Activated naive CD8-positive, alpha-beta T cell treated with anti-CD3 and anti-CD28 coated beads, Interleukin-2, amount 10 ng/mL, durations not matched to agents 7 days and 5 days (primary cell): ENCODE data around the gene COL11A2. TPM values are rescaled to one million over a fixed set of nuclear protein-coding genes. Genes with fewer than 3 reads are reported as not detected.

ENCODE experiments used
- ATAC-seq: fragments of 150-1000 bp; cut with Tn5 transposase; one replicate; pipeline ENCODE4 v1.10.0; 2021; ENCODE audit warnings: low read depth, moderate library complexity
- POLR2A ChIA-PET: fragments of 350-600 bp; sonication (Branson Sonifier 250); formaldehyde crosslinking; loops from one replicate; lab custom pipeline; 2021; ENCODE audit warnings: antibody characterized with exemption; lab: Charles Lee
- DNase-seq: peaks from one replicate; pipeline ENCODE4 v3.0.0; 2021
- H3K27ac Mint-ChIP-seq: one replicate; pipeline ENCODE4 v1.8.0; 2022; ENCODE audit warnings: mild to moderate bottlenecking, mixed read lengths
- H3K27me3 Mint-ChIP-seq: one replicate; pipeline ENCODE4 v1.8.0; 2022; ENCODE audit warnings: mild to moderate bottlenecking, moderate library complexity, mixed read lengths
- H3K36me3 Mint-ChIP-seq: one replicate; pipeline ENCODE4 v1.8.0; 2021; ENCODE audit warnings: mild to moderate bottlenecking, mixed read lengths
- H3K4me1 Mint-ChIP-seq: one replicate; pipeline ENCODE4 v1.8.0; 2021; ENCODE audit warnings: mixed read lengths
- H3K4me3 Mint-ChIP-seq: one replicate; pipeline ENCODE4 v1.8.0; 2022; ENCODE audit warnings: mild to moderate bottlenecking, moderate library complexity, mixed read lengths
- H3K9me3 Mint-ChIP-seq: one replicate; pipeline ENCODE4 v1.8.0; 2021; ENCODE audit warnings: mixed read lengths
- total RNA-seq, 2 experiments: library from RNA; stranded (reverse); gene quantifications; one replicate each; pipeline ENCODE4 v1.2.3, GENCODE V29; 2021

Gene COL11A2
- total RNA-seq, 2 experiments from 2014 or later: 1.00 to 1.1 TPM

DNA sequence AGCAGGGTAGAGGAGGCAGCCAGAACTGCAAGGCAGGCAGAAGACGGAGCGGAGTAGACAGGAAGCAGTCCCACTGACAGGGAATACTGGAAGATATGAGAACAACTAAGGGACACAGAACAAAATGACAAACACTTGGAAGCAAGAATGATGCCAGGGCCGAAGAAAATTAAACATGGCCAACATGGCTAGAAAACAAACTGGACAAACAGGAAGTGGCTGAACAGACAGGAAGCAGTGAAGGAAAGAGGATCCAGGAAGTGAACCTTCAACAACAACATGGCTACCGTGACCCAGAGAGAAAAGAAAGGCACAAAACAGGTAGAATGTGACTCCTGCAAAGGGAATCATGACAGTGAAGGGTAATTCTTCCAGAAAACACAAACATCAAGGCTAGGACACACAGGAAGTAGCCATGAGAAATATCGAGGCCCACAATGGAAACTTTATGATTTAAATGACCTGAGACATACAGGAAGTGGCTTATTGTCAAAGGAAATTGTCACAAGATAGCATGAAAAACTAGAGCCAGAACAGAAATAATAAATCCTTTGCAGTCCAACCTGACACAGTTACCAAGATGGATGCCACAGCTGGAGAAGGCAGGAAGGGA, 9.1 kb downstream of the COL11A2 start:
- peaks cover 16% of the 10 kb centered on the region for H3K27me3 Mint-ChIP-seq
- ATAC-seq: peak; percentile 34
- H3K9me3 Mint-ChIP-seq: peaks cover 16% of the 10 kb centered on the region
- no peak for DNase-seq
- H3K4me1 Mint-ChIP-seq: peaks cover 17% of the 10 kb centered on the region
- H3K27ac Mint-ChIP-seq: peak overlapping the region; percentile 95
- peak overlapping the region; percentile 61 for H3K4me3 Mint-ChIP-seq
- peaks cover 24% of the 10 kb centered on the region for H3K36me3 Mint-ChIP-seq
- POLR2A ChIA-PET: interaction anchor here (0.5 to 1.7 kb wide), 8 partner anchors 13 to 211 kb away, joined by 3 to 5 read pairs (median 4); partner anchors contain the start of genes RING1 and RPS18

DNA sequence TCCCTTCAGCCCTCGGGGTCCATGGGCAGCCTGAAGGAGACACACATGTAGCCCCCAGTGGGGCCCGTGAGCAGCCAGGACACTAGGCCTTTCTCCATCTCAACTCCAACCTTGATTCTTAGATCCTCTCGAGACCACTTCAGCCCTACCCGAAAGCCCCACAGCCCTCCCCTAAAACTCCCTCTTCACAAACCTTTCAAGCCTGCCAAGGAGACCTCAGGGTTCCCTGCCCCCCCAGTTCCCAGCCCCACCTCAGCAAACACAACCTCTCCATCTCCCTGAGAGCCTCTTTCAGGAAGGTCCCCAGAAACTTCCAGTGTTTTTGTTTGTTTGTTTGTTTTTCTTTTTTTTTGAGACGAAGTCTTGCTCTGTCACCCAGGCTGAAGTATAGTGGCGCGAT, 11.1 kb downstream of the COL11A2 start:
- peaks cover 20% of the 10 kb centered on the region for H3K36me3 Mint-ChIP-seq
- ATAC-seq: no peak
- peak overlapping the region; percentile 0 for H3K27ac Mint-ChIP-seq

DNA sequence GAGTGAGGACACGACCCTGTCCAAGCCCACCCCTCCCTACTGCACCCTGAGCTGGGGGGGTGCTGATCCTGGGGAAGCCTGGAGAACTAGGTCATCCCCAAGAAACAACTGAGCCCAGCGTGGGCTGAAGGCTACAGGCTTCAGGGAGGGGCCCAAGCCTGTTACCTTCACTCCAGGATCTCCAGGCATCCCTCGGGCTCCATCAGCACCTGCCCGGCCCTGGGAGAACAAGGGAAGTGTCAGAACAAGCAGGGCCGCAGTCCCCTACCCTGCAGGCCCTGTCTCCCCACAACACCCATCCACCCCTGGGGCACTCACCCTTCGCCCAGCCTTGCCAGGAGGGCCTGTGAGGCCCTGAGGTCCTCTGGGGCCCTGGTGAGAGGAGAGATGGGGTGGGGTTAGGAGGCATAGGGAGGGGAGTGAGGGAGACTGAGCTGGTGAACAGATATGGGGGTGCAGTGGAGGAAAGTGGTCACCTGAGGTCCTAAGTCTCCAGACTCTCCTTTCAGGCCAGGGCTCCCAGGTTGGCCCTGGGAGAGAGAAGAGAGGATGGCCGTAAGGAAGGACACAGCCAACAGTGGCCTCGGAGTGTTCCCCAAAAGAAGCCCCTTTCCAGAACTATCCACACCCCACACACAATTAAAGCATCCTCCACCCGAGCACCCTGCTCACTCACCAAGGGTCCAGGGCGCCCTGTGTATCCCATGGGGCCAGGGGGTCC, 13.4 kb downstream of the COL11A2 start:
- Mint-ChIP-seq H3K36me3 (peaks cover 14% of the 10 kb centered on the region), H3K27me3 (peaks cover 2% of the 10 kb centered on the region), H3K4me3 (no peak overlapping the region), H3K4me1 (peaks cover 13% of the 10 kb centered on the region), H3K9me3 (peaks cover 12% of the 10 kb centered on the region), H3K27ac (no peak overlapping the region)
- ATAC-seq (no peak), DNase-seq (no peak)
- POLR2A ChIA-PET: no interaction called here

More for the DNA sequence above, 11.1 kb downstream of the COL11A2 start:
- H3K4me1 Mint-ChIP-seq: peaks cover 17% of the 10 kb centered on the region
- no peak overlapping the region for H3K4me3 Mint-ChIP-seq
- H3K27me3 Mint-ChIP-seq: peaks cover 6% of the 10 kb centered on the region
- DNase-seq: no peak
- H3K9me3 Mint-ChIP-seq: peaks cover 16% of the 10 kb centered on the region
- POLR2A ChIA-PET: no interaction called here

DNA sequence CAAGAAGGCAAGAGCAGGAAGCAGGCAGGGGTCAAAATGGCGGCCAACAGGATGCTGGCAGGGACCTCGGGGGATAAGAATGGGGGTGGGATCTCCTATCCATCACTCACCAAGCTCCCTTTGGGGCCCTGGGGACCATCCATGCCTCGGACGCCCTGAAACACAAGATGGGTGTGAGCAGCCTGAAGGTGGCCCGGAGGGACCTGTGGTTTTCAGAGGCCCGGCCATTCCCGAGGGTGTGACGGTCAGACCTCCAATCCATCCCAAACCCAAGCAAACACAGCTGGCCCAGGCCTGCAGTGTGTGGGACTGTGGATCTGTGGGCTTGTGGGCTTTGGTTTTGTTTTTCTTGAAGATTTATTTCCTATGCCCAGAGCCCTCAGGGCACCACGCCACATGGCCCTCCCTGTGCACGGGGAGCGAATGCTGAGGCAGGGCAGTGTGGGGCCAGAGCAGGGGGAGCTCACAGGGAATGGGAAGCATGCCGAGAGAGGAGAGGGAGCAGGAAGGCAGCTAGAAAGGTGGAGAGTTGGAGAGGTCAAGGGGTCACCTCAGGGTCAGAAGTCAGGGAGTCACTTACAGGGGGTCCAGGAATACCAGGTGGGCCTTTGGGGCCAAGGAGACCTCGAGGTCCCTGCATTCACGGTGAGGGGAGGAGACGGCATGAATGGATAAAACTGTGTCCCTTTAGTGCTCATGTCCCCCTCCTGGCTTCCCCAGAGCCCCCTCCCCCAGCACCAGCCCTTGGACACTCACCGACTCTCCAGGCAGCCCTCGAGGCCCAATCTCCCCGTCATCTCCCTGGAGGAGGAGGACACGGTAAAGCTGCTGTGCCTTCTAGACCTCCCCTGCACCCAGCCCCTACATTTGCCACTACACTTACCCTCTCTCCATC, 14.5 kb downstream of the COL11A2 start:
- POLR2A ChIA-PET: no interaction called here

DNA sequence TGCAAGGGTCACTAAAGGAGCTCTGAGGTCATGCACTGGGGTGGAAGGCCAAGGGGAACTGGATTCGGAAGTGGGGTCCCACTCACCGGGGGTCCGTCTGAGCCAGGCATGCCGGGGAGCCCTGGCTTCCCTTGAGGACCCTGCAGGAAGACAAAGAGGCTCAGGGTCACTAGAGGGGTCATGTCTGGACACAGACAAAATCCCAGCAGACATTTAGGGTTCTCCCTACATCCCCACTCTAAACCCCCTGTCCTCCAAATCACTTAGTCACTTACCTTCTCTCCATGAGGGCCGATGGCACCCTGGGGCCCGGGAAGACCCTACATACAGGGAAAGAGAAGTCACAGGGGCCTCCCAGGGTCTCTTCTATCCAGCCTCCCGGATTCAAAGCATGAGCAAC, 15.4 kb downstream of the COL11A2 start:
- Mint-ChIP-seq H3K9me3 (no peaks in the 10 kb centered on the region), H3K27ac (no peak overlapping the region), H3K4me3 (no peak overlapping the region), H3K27me3 (peaks cover 2% of the 10 kb centered on the region), H3K4me1 (no peaks in the 10 kb centered on the region), H3K36me3 (no peaks in the 10 kb centered on the region)
- ATAC-seq: no peak
- POLR2A ChIA-PET: no interaction called here
- DNase-seq: no peak

More for the DNA sequence above, 14.5 kb downstream of the COL11A2 start:
- Mint-ChIP-seq H3K4me1 (peaks cover 2% of the 10 kb centered on the region), H3K4me3 (no peak overlapping the region), H3K9me3 (peaks cover 2% of the 10 kb centered on the region), H3K36me3 (peaks cover 3% of the 10 kb centered on the region), H3K27ac (peak overlapping the region; percentile 19), H3K27me3 (peaks cover 2% of the 10 kb centered on the region)
- DNase-seq (no peak), ATAC-seq (no peak)

DNA sequence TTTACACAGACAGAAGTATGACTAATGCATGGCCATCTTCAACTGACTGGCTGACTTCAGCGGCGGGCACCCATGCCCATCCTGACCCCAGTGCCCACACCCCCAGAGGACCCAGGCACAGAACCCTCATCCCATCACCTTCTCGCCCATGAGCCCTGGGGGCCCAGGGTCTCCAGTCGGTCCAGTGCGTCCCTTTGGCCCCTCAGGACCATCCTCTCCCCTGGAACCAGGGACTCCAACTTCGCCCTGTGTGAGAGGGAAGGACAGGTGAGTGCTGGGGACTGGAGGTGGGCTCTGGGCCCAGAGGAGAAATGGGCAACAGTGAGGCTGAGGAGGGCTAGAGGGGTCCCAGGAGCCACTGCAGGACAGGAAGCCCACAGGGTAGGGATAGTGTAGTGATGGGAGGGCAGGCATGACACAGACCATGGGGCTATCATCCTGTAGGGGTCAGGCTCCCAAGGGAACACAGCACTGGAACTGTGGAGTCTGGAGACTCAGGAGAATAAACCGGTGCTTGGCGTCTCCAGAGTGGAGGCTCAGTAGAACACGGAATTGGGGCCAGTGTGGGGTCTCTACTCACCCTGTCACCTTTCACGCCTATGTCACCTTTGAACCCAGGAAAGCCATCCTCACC, 16.7 kb downstream of the COL11A2 start:
- POLR2A ChIA-PET: no interaction called here
- ATAC-seq: no peak
- H3K27ac Mint-ChIP-seq: peak overlapping the region; percentile 4

DNA sequence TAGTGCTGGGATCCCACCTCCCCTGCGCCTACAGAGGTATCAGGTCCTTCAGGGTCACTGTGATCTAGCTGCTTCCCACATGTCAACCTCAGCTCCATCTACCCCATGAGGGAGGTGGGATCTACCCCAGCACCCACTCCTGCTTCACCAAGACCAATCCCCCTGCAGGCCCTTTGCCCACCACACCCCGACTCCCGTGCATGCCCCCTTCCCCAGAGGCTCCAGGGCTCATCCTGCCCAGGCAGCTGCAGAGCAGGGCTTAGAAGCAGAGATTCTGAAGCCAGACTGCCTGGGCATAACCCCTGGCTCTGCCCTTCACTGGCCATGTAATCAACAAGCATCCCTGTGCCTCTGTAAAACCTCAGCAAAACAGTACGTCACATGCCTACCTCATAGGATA, 17.5 kb downstream of the COL11A2 start:
- ATAC-seq: no peak
- Mint-ChIP-seq H3K27ac (no peak overlapping the region), H3K9me3 (no peaks in the 10 kb centered on the region), H3K36me3 (no peaks in the 10 kb centered on the region), H3K4me1 (no peaks in the 10 kb centered on the region), H3K27me3 (no peaks in the 10 kb centered on the region), H3K4me3 (no peak overlapping the region)
- no peak for DNase-seq
- POLR2A ChIA-PET: interaction anchor here (1.4 kb wide), 1 partner anchor 23 kb away, joined by 3 read pairs; no protein-coding TSS in a partner anchor

More for the DNA sequence above, 16.7 kb downstream of the COL11A2 start:
- H3K9me3 Mint-ChIP-seq: no peaks in the 10 kb centered on the region
- no peaks in the 10 kb centered on the region for H3K4me1 Mint-ChIP-seq
- no peak for DNase-seq
- H3K4me3 Mint-ChIP-seq: no peak overlapping the region
- peaks cover 2% of the 10 kb centered on the region for H3K27me3 Mint-ChIP-seq
- no peaks in the 10 kb centered on the region for H3K36me3 Mint-ChIP-seq

DNA sequence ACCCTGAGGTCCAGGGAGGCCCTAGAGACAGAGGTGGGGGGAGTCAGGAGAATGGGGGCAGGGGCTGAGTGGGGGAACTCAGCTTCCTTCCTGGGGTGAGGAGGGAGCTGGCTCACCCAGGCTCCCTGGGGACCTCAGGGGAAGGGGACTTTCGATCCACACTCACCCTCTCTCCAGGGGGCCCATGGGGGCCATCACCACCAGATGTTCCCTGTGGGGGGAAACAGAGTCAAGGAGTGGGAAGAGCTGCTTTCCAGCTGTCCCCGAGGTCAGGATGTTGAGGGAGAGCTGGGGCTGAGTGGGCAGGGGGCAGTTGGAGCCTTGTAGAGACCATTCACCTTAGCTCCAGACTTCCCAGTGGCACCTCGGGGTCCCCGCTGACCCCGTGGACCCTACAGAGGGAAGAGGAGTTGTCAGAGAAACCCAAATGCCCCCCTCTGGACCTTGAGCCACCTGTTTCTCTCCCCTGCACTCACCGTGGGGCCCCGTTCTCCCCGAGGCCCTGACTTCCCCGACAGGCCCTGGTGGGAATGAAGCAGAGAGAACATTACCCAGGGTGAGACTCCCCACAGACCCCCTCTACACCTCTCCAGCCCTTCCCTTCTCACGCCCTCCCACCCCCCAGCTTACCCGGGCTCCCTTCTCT, 18.6 kb downstream of the COL11A2 start:
- H3K27me3 Mint-ChIP-seq: no peaks in the 10 kb centered on the region
- DNase-seq (no peak), ATAC-seq (no peak)
- H3K27ac Mint-ChIP-seq: no peak overlapping the region
- no peak overlapping the region for H3K4me3 Mint-ChIP-seq
- POLR2A ChIA-PET: interaction anchor here (1.4 kb wide), 1 partner anchor 24 kb away, joined by 3 read pairs; no protein-coding TSS in a partner anchor
- no peaks in the 10 kb centered on the region for H3K36me3 Mint-ChIP-seq
- no peaks in the 10 kb centered on the region for H3K9me3 Mint-ChIP-seq
- H3K4me1 Mint-ChIP-seq: no peaks in the 10 kb centered on the region

DNA sequence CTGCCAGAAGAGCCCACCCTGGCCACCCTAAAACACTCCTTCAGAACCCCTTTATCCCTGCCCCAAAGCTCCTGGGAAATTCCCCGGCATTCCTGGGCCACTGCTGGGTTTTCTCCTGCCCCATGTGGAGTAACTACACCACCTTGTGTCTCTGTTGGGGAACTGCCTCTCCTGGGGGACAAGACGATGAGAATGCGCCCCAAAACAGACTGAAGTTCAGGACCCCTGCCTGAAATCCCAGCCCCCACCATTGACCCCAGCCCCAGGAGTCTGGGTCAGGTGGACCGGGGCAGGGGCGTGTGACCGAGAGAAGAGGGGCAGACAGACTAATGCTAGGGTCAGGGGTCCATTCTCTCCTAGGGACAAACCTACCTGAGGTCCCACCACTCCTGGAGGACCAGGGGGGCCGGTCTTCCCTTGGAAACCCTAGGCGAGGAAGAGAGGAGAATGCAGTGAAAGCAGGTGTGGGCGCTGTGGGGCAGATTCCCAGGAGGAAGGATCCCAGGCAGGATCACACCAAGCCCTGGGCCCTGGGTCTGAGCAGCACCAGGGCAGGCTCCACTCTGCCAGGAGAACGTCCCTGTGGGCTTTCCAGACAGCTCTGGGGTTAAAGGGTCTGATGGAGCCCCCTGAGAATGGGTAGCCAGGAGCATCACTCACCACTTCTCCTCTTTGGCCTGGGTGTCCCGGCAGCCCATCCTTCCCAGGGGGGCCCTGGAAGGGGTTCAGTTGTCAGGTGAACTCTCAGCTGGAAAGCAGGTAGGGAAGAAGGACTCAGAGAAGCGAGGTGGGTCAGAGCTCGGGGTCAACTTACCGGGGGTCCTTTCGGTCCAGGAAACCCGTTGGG, 19.4 kb downstream of the COL11A2 start:
- H3K4me3 Mint-ChIP-seq: no peak overlapping the region
- H3K27me3 Mint-ChIP-seq: no peaks in the 10 kb centered on the region

DNA sequence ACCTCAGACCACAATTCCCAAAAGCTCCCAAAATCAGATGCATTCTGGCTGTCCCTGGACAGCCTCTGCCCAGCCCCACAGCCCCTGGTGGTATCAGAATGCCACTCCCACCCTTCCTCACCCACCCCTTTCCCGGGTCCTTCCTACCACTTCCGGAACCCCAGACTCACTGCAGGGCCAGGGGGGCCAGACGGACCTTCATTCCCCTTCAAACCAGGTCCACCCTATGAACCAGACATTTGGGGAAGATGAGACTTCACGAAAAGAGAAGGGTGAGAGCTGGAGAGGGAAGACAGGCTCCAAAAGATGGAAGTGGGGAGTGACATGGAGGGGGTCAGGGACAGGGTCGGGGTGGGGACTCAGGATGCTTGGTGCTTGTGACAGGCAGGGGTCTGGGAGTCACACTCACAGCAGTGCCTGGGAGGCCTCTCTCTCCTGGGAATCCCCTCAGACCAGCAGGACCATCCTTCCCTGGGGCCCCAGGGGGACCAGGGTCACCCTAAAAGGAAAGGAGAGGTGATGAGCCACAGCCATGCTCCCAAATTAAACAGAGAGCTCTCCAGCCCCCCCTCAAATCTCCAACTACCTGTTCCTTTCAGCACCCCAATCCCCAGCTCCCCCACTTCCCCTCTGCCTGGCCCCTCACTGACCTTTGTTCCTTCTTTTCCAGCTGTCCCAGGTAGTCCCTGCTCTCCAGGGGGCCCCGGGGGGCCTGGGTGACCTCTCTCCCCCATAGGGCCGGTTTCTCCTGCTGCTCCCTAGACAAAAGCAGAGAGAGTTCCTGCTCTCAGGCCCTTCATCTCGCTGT, 20.2 kb downstream of the COL11A2 start:
- Mint-ChIP-seq H3K27ac (no peak overlapping the region), H3K4me3 (no peak overlapping the region), H3K4me1 (no peaks in the 10 kb centered on the region), H3K36me3 (no peaks in the 10 kb centered on the region), H3K27me3 (no peaks in the 10 kb centered on the region), H3K9me3 (no peaks in the 10 kb centered on the region)
- ATAC-seq (no peak), DNase-seq (no peak)
- POLR2A ChIA-PET: no interaction called here

More for the DNA sequence above, 19.4 kb downstream of the COL11A2 start:
- POLR2A ChIA-PET: no interaction called here
- no peak for ATAC-seq
- no peak for DNase-seq
- no peak overlapping the region for H3K27ac Mint-ChIP-seq
- H3K36me3 Mint-ChIP-seq: no peaks in the 10 kb centered on the region
- H3K4me1 Mint-ChIP-seq: no peaks in the 10 kb centered on the region
- no peaks in the 10 kb centered on the region for H3K9me3 Mint-ChIP-seq

DNA sequence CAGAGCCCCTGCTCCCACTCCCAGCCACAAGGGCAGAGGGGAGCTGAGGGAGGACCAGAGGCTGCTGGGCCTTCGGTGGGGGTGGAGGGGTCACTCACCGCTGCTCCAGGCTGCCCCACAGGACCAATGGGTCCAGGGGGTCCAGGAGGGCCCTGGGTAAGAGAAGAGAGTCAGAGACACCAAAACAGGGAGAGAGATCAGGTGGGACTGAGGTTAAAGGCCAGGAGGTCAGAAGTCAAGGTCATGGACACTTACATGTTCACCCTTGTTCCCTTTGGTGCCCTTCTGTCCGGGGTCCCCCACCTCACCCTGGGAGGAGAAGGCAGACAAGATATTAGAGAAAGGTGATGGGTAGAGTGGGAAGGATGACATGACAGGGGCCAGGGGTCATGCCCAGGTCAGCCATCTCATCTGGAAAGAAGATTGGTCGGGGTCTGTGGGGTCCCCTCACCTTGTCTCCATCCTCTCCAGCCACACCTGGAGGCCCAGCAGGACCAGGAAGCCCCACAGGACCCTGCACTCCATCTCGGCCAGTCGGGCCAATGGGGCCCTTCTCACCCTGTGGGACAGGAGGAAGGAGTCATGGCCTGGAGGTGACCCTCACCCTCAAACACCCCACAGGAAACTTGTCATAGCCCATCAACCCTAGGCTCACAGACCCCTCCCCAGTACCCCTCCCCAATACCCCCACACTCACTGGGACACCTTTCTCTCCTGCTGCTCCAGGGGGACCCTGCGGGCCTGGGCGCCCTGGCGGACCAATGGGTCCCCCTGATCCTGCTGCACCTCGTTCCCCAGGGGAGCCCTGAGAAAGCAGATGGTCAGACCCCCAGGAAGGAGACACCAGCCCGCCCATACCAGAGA, 21.0 kb downstream of the COL11A2 start:
- Mint-ChIP-seq H3K9me3 (no peaks in the 10 kb centered on the region), H3K27ac (no peak overlapping the region), H3K36me3 (no peaks in the 10 kb centered on the region), H3K4me1 (no peaks in the 10 kb centered on the region), H3K27me3 (no peaks in the 10 kb centered on the region), H3K4me3 (no peak overlapping the region)
- ATAC-seq: no peak
- POLR2A ChIA-PET: no interaction called here
- DNase-seq: no peak
